Embryonic facial prominence (tissue), 1 donor: Measurements from ENCODE around the gene STX12.
"Not testable (repeated sequence)": the region's sequence is repeated elsewhere in the genome, so short reads cannot be mapped to it uniquely, and the experiment has no call there.

ENCODE experiments used
- DNase-seq: peaks from one replicate; pipeline ENCODE4 v3.0.0-alpha.2; 2016; ENCODE audit errors: extremely low spot score

STX12 gene

GRCh38 chr1:27868932-27869718 is 96.1 kb downstream of the STX12 start:
- DNase-seq: no peak

- no peak for DNase-seq
Measured at GRCh38 chr1:27869719-27870085, 96.7 kb downstream of the STX12 start.

GRCh38 chr1:27871076-27871475 is 98.1 kb downstream of the STX12 start:
- DNase-seq: not testable (repeated sequence)

- no peak for DNase-seq
Measured at GRCh38 chr1:27872059-27872801, 99.2 kb downstream of the STX12 start, which contains the start of gene THEMIS2. TSS of gene THEMIS2 (plus strand) at chr1:27872544. CDS start at chr1:27872572, 28 bp downstream.

GRCh38 chr1:27872802-27873551 is 100.0 kb downstream of the STX12 start:
- DNase-seq: no peak

- DNase-seq: no peak
Measured at GRCh38 chr1:27873671-27874384, 100.8 kb downstream of the STX12 start.
